ENCODE measurements around the gene TUSC2. TPM values are rescaled to one million over a fixed set of nuclear protein-coding genes. Genes with fewer than 3 reads are reported as not detected.
A peak's percentile ranks its signal among the peaks of the same experiment; 100 is the strongest.

TUSC2 gene
- polyA plus RNA-seq, 12 donors, result 12.5 to 45.3 (median 15.9) TPM; not detected in 1

GRCh38 chr3:50339485-50340146, 11.6 kb upstream of the TUSC2 start:
- DNase-seq, result no peak

- DNase-seq, result no peak
Measured at GRCh38 chr3:50338965-50339364, 10.9 kb upstream of the TUSC2 start.

DNA sequence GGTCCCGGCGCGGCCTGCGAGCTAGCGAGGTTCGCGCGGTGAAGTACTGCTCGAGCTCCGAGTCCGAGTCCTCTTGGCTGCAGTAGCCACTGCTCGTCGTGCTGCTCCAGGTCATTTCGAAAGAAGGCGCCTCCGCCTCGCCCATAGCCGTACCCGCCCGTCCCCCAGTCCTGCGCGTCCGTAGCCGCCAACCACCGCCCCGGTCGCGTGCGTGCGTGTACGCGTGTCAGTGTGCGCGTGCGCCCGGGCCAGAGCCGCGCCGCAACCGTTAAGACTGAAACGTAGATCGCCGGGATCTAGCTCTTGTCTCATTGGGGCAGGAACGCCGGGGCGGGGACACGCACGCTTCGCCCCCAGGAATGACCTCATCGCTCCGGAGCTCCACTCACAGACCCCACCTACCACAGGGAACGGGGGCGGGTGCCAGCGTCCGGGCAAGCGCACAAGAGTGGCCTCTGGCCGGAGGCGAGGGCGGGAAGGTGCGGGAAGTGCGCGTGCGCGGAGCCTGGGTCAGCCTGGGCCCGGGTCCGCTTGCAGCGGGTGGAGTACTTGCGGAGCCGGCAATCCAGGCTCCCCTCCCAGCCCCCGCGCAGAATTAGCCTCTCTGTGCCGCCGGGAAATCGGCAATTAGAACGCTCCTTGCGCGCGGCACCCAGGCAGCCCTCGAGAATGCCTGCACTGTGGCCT, 9.3 kb upstream of the TUSC2 start:
- peak; percentile 98 for DNase-seq

DNA sequence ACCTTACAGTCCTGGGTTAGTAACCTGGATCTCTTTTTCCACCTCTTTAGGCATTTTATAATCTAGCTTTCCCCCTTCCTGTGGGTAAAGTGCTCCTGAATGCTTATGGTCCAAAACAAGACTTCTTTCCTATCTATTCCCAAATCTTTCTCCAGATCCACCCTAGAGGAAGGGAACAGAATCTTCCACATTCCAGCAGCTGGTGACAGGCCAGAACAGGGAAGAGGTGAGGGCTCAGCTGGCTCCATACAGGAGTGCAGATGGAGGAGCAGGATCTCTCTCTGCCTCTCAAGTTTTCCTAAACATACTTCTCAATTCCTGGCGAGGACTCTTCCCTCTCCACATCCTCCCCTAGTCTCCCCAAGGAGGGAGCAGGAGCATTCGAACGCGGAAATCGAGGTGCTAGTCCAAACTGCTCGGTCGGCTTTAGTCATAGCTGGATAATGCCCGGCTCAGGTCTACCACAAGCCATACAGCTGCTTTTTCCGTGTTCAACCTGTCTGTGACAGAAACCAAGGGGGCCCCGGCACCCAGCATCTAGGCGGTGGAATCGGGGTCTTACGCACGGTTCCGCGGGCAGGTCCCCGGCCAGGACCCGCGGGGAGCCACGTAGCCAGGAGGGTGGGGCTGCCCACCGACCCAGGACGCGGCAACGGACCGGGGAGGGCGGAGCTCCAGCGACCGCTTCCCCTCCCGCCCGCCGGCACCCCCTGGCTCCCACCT, 8.6 kb upstream of the TUSC2 start:
- no peak for DNase-seq

DNA sequence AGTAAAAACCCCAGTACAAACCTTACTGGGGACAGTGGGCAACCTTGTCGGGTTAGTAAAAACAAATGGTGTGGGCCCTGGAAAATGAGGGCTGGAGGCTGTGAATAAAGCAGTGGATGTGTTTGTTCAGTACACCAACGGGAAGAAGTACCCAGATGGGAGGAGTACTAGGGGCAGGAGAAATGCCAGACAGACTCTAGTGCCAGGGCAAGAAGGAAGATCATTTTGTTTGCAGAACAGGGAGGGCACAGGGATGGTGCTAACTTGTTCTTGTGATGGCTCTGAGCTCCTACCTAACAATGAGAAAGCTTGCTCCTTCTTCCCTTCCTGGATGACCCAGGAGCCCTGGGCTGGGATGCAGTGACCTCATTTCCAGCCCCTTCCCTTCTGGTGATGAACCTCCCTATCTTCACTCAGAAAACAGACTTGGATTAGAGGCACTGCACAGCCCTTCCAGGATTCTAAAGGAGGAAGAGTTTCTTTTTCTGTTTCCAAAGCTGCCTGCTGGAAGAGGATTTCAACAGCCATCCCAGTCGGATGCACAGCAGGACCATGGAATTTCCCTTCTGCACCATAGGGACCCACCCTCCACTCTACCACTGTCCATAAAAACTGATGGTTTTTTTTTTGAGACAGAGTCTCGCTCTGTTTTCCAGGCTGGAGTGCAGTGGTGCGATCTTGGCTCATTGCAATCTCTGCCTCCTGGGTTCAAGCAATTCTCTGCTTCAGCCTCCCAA, 6.5 kb upstream of the TUSC2 start:
- DNase-seq, result no peak

DNA sequence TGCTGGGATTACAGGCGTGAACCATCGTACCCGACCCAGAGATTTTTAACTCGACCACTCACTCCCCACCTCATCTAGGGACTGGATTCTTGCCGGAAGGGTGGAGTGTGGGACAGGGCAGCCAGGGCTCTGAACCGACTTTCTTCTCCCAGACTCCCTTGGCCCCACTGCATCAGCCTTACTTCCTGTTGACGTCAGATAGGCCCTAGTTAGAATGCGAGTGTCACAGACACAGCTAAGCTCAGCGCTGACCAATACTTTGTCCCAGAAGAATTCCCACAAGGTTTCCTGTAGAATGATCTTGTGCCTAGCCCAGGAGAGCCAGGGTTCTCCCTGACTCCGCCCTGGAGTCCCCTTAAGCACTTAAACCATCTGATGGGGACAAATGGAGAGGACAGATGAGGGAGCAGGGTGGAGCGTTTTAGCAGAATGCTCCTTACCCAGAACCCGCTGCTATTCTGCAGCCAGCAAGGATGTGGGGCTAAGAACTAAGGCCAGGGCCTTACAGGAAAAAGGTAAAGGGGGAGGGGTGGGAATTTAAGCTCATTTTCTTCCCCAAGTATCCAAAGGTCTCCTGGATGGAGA, 5.8 kb upstream of the TUSC2 start:
- DNase-seq, result no peak

DNA sequence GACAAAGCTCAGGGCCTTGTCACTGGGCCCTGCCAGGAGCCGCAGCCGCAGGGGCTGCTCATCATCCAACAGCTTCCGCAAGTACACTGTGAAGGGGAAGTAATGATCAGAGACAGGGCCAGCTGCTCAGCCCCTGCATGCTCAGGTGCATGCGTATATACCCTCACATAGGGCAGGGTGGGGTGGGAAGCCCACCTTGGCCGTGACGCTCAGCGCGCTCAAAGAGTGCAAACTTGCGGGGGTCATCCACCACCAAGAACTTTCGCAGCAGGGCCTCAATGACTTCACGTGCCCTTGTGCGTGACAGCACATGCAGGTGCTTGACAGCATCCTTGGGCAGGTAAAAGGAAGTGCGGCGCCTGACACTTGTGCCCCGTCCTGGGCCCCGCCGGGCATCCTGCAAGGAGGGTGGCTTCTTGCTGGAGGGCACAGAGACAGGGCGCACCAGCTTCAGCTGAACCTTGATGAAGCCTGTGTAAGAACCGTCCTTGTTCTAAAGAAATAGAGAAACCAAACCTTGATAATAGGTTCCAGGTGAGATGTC, 3.4 kb upstream of the TUSC2 start:
- no peak for DNase-seq

- DNase-seq, result no peak
Measured at GRCh38 chr3:50330330-50330729, 2.3 kb upstream of the TUSC2 start.

- DNase-seq, result no peak
Measured at GRCh38 chr3:50327129-50327528, 894 bp downstream of the TUSC2 start.

- no peak for DNase-seq
Measured at GRCh38 chr3:50326182-50326541, 1.9 kb downstream of the TUSC2 start.

DNA sequence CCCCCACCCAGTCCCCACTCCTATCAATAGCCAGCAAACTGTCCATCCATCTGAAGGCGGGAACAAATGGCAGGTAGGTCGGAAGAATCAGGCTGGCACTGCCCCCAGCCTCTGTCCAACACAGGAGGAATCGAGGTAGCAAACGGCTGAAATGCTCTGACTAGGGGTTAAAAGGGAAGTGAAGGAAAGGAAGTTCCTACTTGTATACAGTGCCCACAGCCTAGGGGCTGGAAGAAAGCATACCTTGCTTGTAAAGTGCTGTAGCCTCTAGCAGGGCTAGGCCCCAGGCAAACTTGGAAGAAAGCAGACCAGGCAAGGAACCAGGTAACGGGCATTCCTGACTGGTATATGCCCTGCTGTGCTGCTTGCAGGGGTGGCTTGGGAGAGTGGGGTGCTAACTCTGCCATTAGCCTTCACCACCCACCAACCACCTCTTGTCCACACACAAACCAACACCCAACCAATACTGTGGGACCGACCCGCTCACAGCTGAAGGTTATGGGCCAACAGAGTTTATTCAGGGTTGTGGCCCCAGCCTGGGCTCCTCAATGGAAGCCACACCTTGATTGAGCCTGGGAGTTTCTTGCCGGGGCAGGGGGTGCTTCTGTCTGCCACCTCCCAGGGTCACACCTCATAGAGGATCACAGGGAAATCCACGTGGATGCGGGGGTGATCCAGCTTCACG, 2.4 kb downstream of the TUSC2 start:
- no peak for DNase-seq

GRCh38 chr3:50325113-50325480, 2.9 kb downstream of the TUSC2 start:
- no peak for DNase-seq

DNA sequence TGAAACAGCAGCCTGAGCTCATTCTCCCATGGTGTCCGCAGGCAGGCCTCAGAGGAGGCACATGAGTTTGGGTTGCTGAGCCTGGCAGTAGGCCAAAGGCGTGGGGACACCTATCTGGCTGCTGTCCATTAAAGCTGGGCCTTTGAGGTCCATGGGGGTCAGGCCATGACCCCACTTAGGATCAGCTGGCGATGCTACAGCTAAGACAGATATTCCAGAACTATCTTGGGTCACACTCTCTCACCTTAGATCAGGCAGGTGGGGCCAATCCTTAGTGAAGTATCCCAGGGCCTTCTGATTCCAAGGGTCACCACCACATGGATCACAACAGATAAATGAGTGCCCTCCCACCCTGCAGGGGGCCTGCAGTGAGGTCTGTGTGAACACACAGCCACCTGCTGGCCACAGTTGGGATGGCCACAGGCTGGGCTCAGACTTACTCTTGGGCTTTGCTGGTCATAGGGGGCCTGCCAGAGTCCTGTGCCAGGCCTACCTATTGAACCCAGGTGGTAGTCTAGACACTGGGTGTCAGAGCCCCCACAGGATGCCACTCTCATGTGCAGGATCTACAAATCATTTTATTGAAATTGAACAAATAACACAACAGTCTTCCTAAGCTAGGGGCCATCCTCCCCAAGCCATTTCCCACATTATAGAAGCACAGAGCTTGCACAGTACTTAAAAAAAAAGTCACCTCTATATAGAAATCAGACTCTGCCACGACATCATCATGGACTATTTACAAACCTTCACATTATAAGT, 3.5 kb downstream of the TUSC2 start:
- no peak for DNase-seq

DNA sequence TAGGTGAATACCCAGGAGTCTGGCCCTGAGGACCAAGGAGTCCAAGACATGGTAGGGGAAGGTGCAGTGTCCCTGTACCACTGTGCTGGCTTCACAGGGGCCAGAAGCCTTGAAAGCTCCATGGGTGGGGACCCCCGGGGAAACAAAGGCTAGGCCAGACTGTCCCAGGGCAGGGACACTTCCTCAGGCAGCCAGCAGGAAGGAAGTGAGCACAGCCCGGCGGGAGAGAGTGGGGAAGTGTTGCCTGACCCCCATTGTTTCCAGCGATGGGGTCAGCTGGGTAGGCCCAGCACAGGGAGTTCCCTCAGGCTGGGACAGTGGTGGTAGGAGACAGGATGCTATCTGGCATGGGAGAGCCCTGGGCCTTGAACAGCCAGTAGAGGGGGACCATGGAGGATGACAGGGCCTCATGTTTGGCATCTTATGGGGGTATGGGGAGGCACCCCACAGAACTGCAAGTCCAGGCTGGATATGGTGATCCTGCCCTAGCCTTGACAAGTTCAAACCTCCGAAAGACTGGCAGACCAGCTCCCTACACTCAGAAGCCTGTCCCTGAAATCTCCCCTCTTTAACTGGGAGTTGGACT, 4.3 kb downstream of the TUSC2 start:
- no peak for DNase-seq

- DNase-seq, result no peak
Measured at GRCh38 chr3:50323092-50323600, 4.9 kb downstream of the TUSC2 start.

DNA sequence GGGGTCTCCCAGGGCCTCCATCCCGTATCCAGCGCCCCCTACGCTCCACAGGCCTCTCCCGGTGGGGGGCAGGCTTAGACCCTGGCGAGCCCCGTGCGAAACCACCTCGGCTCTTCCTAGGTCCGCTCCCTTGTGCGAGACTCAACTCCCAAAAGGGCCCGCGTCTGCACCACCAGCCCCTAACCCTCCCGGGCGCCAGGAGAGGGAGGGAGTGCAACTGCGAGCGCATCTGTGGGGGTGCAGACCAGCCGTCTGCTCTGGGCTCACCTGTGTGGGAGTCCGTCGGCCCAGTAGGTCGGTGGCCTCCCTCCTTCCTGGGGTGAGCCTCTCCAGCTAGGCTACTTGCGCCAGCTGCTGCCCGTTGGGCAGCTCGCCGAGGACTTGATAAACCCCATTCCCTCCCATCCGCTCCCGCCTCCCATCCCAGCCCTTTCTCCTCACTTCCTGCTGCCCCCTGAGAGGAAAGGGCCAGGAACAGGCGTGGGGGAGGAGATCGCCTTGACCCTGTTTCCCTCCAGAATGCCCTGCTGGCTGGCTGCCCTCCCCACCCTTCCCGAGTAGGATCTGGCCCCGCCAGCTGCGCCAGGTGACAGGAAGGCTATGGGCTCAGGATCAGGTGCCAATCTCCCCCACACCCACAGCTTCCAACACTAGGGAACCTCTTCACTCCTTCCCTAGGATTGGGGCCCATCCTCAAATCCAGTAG, 5.5 kb downstream of the TUSC2 start, which contains the start of gene HYAL2:
Gene HYAL2 (minus strand): TSS at position 360 of the 706 bp plus-strand sequence. CDS start 2,256 bp downstream, outside the sequence.
- DNase-seq, result no peak

DNA sequence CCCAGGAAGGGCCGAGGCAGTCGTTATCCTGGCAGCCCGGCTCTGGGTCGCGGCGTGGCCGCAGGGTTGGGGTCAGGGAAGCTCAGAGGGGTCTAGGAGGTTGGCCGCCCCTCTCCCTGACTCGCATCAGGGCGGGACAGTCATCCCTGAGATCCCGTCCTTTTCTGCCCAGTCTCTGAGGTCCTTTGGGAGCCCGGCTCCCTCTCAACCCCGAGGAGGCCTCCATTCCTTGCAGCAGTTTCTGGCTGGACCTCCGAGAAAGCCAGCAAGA, 6.0 kb downstream of the TUSC2 start:
- DNase-seq, result no peak

GRCh38 chr3:50321336-50322114, 6.5 kb downstream of the TUSC2 start:
- DNase-seq, result peak; percentile 90
